ENCODE measurements around the gene LIM2. TPM values are rescaled to one million over a fixed set of nuclear protein-coding genes. Genes with fewer than 3 reads are reported as not detected.

Gene LIM2
- total and polyA plus RNA-seq, 9 of the 15 experiments (the other 6 are each of a cell fraction or from before 2014, with no cell fraction given): 0.07 to 0.45 (median 0.18) TPM; not detected in 4

DNA sequence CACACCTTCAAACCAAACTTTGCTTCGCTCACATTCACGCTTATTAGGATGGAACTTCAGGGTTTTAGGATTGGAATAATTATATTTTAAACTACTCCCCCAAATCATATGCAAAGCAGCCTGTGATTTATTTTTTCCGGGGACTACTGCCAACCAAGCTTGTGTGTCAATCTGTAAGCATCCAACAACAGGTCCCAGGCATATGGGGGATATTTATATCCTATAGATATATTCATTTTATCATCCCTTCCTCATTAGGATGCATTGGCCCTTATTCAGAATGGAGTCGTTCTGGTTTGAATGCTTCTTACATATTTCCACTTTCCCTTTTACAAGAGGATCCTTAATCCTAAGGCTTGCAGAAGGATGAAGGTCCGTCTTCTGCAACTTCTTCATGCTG is 11.5 kb upstream of the LIM2 start:
- peaks cover 11 to 14% of the 10 kb centered on the region in 2 experiments; a peak in 4 of 5 replicates for H3K4me1 ChIP-seq (replicated peaks in 1 of 2; ENCODE audit: control insufficient read depth in 2 of 2, insufficient read depth in 2 of 2, low read length in 2 of 2)
- H3K36me3 ChIP-seq (ENCODE audit: control insufficient read depth, insufficient read depth, low read length): peaks cover 4% of the 10 kb centered on the region; the same call in 2 of the 3 replicates
- in situ Hi-C loops (cut with MboI) (no loop called here), intact Hi-C loops (cut with micrococcal nuclease) (no loop called here)
- H3K4me2 ChIP-seq (ENCODE audit: insufficient read depth, low read length): no peak overlapping the region
- H3K9me3 ChIP-seq (replicated peaks; ENCODE audit: control insufficient read depth, insufficient read depth, low read depth, low read length): peaks cover 13% of the 10 kb centered on the region
- BruUV-seq (replicated peaks): no TSS peak
- H3K27ac ChIP-seq (ENCODE audit: extremely low read depth, low read depth, low read length): no peak overlapping the region
- ATAC-seq (no peak), DNase-seq (ENCODE audit: extremely low read depth in 1 of 4, low spot score in 3 of 4) (no peak), FAIRE-seq (no peak)
- H2AFZ ChIP-seq (ENCODE audit: low read depth, low read length): no peak overlapping the region
- no peaks in the 10 kb centered on the region for H3K9me1 ChIP-seq (ENCODE audit: control insufficient read depth, insufficient read depth, low read length)
- no peak overlapping the region for H3K9ac ChIP-seq (ENCODE audit: insufficient read depth in 1 of 2, low read depth in 2 of 2, low read length in 2 of 2)
- peaks cover 18% of the 10 kb centered on the region; the same call in 2 of the 3 replicates for H3K79me2 ChIP-seq (ENCODE audit: control insufficient read depth, insufficient read depth, low read length)
- no peak overlapping the region for H3K4me3 ChIP-seq
- WGBS (ENCODE audit: insufficient coverage, low coverage, missing lambda C conversion rate): 79% methylated on average over 5 of the region's 5 CpGs
- no peaks in the 10 kb centered on the region for H4K20me1 ChIP-seq (replicated peaks; ENCODE audit: control insufficient read depth, insufficient read depth, low read length)
- CTCF ChIA-PET (ENCODE audit: low intra/inter-chr PET ratio): no interaction called here
- no peaks in the 10 kb centered on the region for H3K27me3 ChIP-seq (ENCODE audit: control insufficient read depth in 2 of 2, insufficient read depth in 2 of 2, low read length in 2 of 2)
- POLR2A ChIA-PET: no interaction called here
- TF ChIP-seq DMBX1 (CRISPR knock-in tag; IDR thresholded peaks at IDR 0.05; ENCODE audit: borderline replicate concordance): no peak
- TF ChIP-seq ZNF507 (tag; conservative IDR thresholded peaks at IDR 0.05): no peak
- no peak for TF ChIP-seq HCFC1 (IDR thresholded peaks at IDR 0.05; ENCODE audit: low read depth, low read length)
- no peak for TF ChIP-seq NR1H2 (CRISPR knock-in tag; IDR thresholded peaks at IDR 0.05)
- no peak for TF ChIP-seq POLR2B (IDR thresholded peaks at IDR 0.05; ENCODE audit: low read depth, partially characterized antibody)
- TF ChIP-seq ZNF3 (CRISPR knock-in tag; IDR thresholded peaks at IDR 0.05): no peak
- TF ChIP-seq, protein P1, sequence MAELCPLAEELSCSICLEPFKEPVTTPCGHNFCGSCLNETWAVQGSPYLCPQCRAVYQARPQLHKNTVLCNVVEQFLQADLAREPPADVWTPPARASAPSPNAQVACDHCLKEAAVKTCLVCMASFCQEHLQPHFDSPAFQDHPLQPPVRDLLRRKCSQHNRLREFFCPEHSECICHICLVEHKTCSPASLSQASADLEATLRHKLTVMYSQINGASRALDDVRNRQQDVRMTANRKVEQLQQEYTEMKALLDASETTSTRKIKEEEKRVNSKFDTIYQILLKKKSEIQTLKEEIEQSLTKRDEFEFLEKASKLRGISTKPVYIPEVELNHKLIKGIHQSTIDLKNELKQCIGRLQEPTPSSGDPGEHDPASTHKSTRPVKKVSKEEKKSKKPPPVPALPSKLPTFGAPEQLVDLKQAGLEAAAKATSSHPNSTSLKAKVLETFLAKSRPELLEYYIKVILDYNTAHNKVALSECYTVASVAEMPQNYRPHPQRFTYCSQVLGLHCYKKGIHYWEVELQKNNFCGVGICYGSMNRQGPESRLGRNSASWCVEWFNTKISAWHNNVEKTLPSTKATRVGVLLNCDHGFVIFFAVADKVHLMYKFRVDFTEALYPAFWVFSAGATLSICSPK (IDR thresholded peaks at IDR 0.05; ENCODE audit: borderline replicate concordance): no peak
- no peak for TF ChIP-seq PURB (CRISPR knock-in tag; IDR thresholded peaks at IDR 0.05; ENCODE audit: low read depth)
- TF ChIP-seq CC2D1A (IDR thresholded peaks at IDR 0.05): no peak
- TF ChIP-seq, protein P2, sequence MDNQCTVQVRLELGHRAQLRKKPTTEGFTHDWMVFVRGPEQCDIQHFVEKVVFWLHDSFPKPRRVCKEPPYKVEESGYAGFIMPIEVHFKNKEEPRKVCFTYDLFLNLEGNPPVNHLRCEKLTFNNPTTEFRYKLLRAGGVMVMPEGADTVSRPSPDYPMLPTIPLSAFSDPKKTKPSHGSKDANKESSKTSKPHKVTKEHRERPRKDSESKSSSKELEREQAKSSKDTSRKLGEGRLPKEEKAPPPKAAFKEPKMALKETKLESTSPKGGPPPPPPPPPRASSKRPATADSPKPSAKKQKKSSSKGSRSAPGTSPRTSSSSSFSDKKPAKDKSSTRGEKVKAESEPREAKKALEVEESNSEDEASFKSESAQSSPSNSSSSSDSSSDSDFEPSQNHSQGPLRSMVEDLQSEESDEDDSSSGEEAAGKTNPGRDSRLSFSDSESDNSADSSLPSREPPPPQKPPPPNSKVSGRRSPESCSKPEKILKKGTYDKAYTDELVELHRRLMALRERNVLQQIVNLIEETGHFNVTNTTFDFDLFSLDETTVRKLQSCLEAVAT (IDR thresholded peaks at IDR 0.05): no peak
- TF ChIP-seq, protein P3, sequence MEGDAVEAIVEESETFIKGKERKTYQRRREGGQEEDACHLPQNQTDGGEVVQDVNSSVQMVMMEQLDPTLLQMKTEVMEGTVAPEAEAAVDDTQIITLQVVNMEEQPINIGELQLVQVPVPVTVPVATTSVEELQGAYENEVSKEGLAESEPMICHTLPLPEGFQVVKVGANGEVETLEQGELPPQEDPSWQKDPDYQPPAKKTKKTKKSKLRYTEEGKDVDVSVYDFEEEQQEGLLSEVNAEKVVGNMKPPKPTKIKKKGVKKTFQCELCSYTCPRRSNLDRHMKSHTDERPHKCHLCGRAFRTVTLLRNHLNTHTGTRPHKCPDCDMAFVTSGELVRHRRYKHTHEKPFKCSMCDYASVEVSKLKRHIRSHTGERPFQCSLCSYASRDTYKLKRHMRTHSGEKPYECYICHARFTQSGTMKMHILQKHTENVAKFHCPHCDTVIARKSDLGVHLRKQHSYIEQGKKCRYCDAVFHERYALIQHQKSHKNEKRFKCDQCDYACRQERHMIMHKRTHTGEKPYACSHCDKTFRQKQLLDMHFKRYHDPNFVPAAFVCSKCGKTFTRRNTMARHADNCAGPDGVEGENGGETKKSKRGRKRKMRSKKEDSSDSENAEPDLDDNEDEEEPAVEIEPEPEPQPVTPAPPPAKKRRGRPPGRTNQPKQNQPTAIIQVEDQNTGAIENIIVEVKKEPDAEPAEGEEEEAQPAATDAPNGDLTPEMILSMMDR (IDR thresholded peaks at IDR 0.05 in 2 of 3, conservative IDR thresholded peaks at IDR 0.05 in 1 of 3; ENCODE audit: insufficient read depth in 2 of 3, low read depth in 1 of 3, low read length in 3 of 3): no peak
- no peak for TF ChIP-seq ZNF274 (IDR thresholded peaks at IDR 0.05; ENCODE audit: borderline replicate concordance, low read depth, low read length)
- TF ChIP-seq, protein P4, sequence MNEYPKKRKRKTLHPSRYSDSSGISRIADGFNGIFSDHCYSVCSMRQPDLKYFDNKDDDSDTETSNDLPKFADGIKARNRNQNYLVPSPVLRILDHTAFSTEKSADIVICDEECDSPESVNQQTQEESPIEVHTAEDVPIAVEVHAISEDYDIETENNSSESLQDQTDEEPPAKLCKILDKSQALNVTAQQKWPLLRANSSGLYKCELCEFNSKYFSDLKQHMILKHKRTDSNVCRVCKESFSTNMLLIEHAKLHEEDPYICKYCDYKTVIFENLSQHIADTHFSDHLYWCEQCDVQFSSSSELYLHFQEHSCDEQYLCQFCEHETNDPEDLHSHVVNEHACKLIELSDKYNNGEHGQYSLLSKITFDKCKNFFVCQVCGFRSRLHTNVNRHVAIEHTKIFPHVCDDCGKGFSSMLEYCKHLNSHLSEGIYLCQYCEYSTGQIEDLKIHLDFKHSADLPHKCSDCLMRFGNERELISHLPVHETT (CRISPR knock-in tag; conservative IDR thresholded peaks at IDR 0.05 in 1 of 2, IDR thresholded peaks at IDR 0.05 in 1 of 2): no peak
- TF ChIP-seq, protein P5, sequence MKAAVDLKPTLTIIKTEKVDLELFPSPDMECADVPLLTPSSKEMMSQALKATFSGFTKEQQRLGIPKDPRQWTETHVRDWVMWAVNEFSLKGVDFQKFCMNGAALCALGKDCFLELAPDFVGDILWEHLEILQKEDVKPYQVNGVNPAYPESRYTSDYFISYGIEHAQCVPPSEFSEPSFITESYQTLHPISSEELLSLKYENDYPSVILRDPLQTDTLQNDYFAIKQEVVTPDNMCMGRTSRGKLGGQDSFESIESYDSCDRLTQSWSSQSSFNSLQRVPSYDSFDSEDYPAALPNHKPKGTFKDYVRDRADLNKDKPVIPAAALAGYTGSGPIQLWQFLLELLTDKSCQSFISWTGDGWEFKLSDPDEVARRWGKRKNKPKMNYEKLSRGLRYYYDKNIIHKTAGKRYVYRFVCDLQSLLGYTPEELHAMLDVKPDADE (conservative IDR thresholded peaks at IDR 0.05; ENCODE audit: control insufficient read depth, low read depth, low read length): no peak
- TF ChIP-seq ZNF212 (CRISPR knock-in tag; IDR thresholded peaks at IDR 0.05): no peak
